Glutamatergic neuron (in vitro differentiated cells): ENCODE results near the gene MLF2. TPM values are rescaled to one million over a fixed set of nuclear protein-coding genes. Genes with fewer than 3 reads are reported as not detected.

Experiments
- DNase-seq: peaks from one replicate; pipeline ENCODE4 v3.0.0; 2022
- H3K27ac Mint-ChIP-seq: one replicate; pipeline ENCODE4 v1.8.0; 2020; ENCODE audit warnings: mild to moderate bottlenecking, mixed read lengths, inconsistent platforms; ENCODE audit not compliant: unreplicated experiment
- H3K27me3 Mint-ChIP-seq: one replicate; pipeline ENCODE4 v1.8.0; 2020; ENCODE audit warnings: mild to moderate bottlenecking, moderate library complexity, mixed read lengths, inconsistent platforms; ENCODE audit not compliant: unreplicated experiment
- H3K36me3 Mint-ChIP-seq: one replicate; pipeline ENCODE4 v1.8.0; 2020; ENCODE audit warnings: mild to moderate bottlenecking, mixed read lengths, inconsistent platforms; ENCODE audit not compliant: unreplicated experiment
- H3K4me1 Mint-ChIP-seq: one replicate; pipeline ENCODE4 v1.8.0; 2020; ENCODE audit warnings: mild to moderate bottlenecking, low read depth, mixed read lengths, inconsistent platforms; ENCODE audit not compliant: unreplicated experiment
- H3K4me3 Mint-ChIP-seq: one replicate; pipeline ENCODE4 v1.8.0; 2020; ENCODE audit warnings: mild to moderate bottlenecking, mixed read lengths, inconsistent platforms; ENCODE audit not compliant: unreplicated experiment
- H3K9me3 Mint-ChIP-seq: one replicate; pipeline ENCODE4 v1.8.0; 2020; ENCODE audit warnings: mild to moderate bottlenecking, moderate library complexity, mixed read lengths, inconsistent platforms; ENCODE audit not compliant: unreplicated experiment
- total RNA-seq: library from RNA; stranded (reverse); fragmentation: NEBNext Ultra II Directional; extraction: Animal tissue kit (Norgen Biotek cat#: 25700); gene quantifications from one replicate; pipeline ENCODE4 v1.2.1, GENCODE V29; 2021; ENCODE audit not compliant: unreplicated experiment
- TF ChIP-seq, protein P1 (sequence below): fragments of 200-600 bp; sonication (generic); IDR thresholded peaks from one replicate; pipeline ENCODE4 v1.5.0; 2021; ENCODE audit not compliant: partially characterized antibody, unreplicated experiment

Gene MLF2
- total RNA-seq, 1 donor from 2014 or later, result 228 TPM

DNA sequence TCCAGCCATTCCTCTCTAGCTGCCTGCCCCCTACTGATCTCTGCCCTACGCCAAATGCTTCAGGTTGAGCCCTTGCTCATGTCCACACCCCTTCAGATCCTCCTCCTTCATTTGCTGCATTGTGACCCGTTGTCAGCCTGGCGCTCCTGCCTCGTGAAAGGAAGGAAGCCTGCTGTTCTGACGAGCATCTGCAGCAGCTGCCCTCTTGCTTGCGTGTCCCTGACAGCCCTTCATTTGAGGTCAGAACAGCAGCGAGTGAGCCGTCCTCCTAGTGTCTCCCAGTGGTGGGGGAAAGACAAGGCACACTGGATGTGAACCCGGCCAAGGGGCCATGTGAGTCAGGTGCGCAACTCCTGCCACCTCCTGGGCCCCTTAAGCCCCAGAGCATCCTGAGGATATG, 49.3 kb downstream of the MLF2 start:
- peak overlapping the region; percentile 89 for H3K27ac Mint-ChIP-seq
- peak overlapping the region; percentile 60 for H3K4me3 Mint-ChIP-seq
- DNase-seq, result peak; percentile 69
- TF ChIP-seq, protein P1, sequence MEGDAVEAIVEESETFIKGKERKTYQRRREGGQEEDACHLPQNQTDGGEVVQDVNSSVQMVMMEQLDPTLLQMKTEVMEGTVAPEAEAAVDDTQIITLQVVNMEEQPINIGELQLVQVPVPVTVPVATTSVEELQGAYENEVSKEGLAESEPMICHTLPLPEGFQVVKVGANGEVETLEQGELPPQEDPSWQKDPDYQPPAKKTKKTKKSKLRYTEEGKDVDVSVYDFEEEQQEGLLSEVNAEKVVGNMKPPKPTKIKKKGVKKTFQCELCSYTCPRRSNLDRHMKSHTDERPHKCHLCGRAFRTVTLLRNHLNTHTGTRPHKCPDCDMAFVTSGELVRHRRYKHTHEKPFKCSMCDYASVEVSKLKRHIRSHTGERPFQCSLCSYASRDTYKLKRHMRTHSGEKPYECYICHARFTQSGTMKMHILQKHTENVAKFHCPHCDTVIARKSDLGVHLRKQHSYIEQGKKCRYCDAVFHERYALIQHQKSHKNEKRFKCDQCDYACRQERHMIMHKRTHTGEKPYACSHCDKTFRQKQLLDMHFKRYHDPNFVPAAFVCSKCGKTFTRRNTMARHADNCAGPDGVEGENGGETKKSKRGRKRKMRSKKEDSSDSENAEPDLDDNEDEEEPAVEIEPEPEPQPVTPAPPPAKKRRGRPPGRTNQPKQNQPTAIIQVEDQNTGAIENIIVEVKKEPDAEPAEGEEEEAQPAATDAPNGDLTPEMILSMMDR, result no peak
- peaks cover 8% of the 10 kb centered on the region for H3K36me3 Mint-ChIP-seq
- H3K4me1 Mint-ChIP-seq, result peaks cover 15% of the 10 kb centered on the region
- H3K27me3 Mint-ChIP-seq, result peaks cover 33% of the 10 kb centered on the region
- peaks cover 31% of the 10 kb centered on the region for H3K9me3 Mint-ChIP-seq

DNA sequence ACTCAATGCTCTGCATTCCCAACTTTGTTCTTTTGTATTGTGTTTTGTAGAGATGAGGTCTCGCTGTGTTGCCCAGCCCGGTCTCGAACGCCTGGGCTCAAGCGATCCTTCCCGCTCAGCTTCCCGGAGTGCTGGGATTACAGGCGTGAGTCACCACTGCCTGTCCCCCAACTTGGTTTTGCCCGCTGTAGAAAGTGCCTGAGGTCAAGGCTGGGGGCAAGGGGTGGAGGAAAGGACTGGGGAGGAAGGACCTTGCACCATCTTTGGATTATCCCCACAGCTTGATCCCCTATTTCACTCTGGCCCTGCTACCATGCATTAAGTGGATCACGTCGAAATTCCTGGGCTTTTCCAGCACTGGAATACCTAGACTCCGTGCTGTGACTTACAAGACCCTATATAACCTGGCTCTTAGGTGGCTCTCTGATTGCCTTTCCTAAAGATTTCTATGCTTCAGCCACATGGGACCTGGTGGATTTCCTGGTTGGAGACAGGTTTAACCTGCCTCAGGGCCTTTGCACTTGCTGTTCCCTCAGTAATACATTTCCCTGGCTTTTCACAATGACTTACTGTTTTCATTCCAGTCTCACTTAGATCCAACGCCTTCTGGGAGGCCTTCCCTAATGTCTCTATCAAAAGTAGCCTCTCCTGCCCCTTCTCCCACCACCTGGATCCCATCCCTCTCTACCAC, 51.7 kb downstream of the MLF2 start:
- Mint-ChIP-seq H3K27me3 (peaks cover 38% of the 10 kb centered on the region), H3K27ac (peak overlapping the region; percentile 88), H3K9me3 (peaks cover 40% of the 10 kb centered on the region)

DNA sequence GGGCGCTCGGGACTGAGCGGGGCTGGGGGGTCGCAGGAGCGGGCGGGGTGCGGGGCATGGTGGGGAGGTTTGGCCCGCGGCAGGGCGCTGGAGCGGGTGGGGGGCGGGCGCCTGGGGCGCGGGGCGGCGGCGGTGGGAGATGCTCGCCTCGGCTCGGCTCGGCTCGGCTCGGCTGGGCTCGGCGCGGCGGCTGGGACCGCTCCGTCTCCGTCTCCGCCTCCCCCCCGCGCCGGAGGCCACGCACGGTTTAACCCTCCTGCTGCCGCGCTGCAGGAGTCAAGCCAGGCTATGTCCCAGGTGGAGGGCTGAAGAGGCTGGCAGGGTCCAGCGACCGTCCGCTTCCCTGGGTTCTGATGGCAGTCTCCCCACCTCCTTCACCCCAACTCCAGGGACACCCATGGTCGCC, 52.3 kb downstream of the MLF2 start, which contains the start of gene PIANP:
TSS of gene PIANP (minus strand) at position 170 of the 406 bp plus-strand sequence. CDS start 2,754 bp downstream, outside the sequence.
- H3K36me3 Mint-ChIP-seq, result peaks cover 8% of the 10 kb centered on the region
- peak; percentile 89 for DNase-seq
- peaks cover 25% of the 10 kb centered on the region for H3K4me1 Mint-ChIP-seq
- H3K27ac Mint-ChIP-seq, result peak within 1 kb of the TSS; percentile 98
- H3K27me3 Mint-ChIP-seq, result peaks cover 38% of the 10 kb centered on the region
- peak within 1 kb of the TSS; percentile 98 for H3K4me3 Mint-ChIP-seq
- H3K9me3 Mint-ChIP-seq, result peaks cover 41% of the 10 kb centered on the region
- TF ChIP-seq, protein P1, result no peak

More for the DNA sequence above, 51.7 kb downstream of the MLF2 start:
- TF ChIP-seq, protein P1, result no peak
- Mint-ChIP-seq H3K4me1 (peaks cover 24% of the 10 kb centered on the region), H3K4me3 (peak overlapping the region; percentile 83), H3K36me3 (peaks cover 8% of the 10 kb centered on the region)
- DNase-seq, result no peak

DNA sequence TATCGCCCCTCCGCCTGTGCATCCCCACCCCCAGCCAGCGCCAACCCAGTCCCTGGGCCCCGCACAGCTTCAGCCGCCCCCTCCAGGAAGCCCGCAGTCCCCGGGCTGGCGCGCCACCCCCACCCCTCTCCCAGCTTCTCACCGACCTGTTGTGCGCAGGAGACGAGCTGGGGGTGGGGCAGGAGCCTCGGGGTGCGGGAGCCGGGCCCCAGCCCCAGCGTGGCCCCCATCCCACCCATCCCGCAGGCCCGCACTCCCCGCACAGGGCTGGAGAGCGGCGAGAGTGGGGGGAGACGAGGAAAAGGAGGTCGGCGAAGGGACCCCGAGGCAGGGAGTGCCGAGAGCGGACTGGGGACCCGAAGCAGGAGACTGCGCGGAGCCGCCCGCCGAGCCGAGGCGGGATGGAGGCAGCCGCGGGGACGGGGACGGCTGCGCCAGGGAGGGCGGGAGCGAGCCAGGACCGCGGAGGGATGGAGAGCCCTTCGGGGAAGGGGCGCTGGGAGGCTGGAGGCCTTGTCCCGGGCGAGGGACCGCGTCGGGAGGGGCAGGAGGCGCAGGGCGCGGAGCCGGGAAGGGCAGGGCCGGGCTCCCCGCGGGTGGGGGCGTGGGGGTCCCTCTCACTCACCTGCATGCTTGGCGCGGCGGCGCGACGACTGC, 52.8 kb downstream of the MLF2 start:
- Mint-ChIP-seq H3K4me1 (peaks cover 26% of the 10 kb centered on the region), H3K4me3 (peak overlapping the region; percentile 98), H3K27ac (peak overlapping the region; percentile 98), H3K27me3 (peaks cover 35% of the 10 kb centered on the region), H3K36me3 (peaks cover 8% of the 10 kb centered on the region), H3K9me3 (peaks cover 40% of the 10 kb centered on the region)
- TF ChIP-seq, protein P1, result no peak
- peak; percentile 89 for DNase-seq
